ENCODE data around the gene ABCA3.

Gene ABCA3

DNA sequence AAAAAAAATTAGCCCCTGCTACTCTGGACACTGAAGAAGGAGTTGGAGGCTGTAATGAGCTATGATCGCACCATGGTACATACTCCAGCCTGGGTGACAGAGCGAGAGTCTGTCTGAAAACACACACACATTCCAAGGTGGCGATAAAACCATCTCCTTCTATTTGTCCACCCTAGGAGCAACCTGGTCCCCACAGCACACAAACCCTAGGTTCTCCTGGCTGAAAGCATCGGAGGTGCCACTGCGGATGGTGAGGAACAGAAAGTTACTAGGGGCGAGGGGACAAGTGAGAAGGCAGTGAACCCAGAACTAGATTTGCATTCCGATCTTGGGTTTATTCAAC lies 87.8 kb downstream of the ABCA3 start:
- no peak for DNase-seq
- peaks cover 3% of the 10 kb centered on the region; the same call in 1 of the 2 replicates for H3K4me1 ChIP-seq
- peaks cover 65% of the 10 kb centered on the region for H3K36me3 ChIP-seq
- TF ChIP-seq CTCF (IDR thresholded peaks at IDR 0.05; ENCODE audit: low read depth, low read length), result no peak
- H3K9me3 ChIP-seq, result no peaks in the 10 kb centered on the region
- no peaks in the 10 kb centered on the region for H3K27me3 ChIP-seq
- no peak overlapping the region for H3K4me3 ChIP-seq (ENCODE audit: low read depth, low read length)

GRCh38 chr16:2251296-2252111 lies 89.0 kb downstream of the ABCA3 start, which contains the start of gene ECI1:
Gene ECI1 (minus strand): TSS chr16:2251587. CDS start chr16:2251566, 21 bp downstream.
- Histone ChIP-seq H3K4me3 (ENCODE audit: low read depth, low read length) (peak within 1 kb of the TSS; percentile 72), H3K9me3 (no peaks in the 10 kb centered on the region), H3K4me1 (peaks cover 3% of the 10 kb centered on the region; the same call in 1 of the 2 replicates), H3K36me3 (peaks cover 62% of the 10 kb centered on the region), H3K27me3 (no peaks in the 10 kb centered on the region)
- TF ChIP-seq CTCF (IDR thresholded peaks at IDR 0.05; ENCODE audit: low read depth, low read length), result peak; percentile 60
- DNase-seq, result peak; percentile 99

DNA sequence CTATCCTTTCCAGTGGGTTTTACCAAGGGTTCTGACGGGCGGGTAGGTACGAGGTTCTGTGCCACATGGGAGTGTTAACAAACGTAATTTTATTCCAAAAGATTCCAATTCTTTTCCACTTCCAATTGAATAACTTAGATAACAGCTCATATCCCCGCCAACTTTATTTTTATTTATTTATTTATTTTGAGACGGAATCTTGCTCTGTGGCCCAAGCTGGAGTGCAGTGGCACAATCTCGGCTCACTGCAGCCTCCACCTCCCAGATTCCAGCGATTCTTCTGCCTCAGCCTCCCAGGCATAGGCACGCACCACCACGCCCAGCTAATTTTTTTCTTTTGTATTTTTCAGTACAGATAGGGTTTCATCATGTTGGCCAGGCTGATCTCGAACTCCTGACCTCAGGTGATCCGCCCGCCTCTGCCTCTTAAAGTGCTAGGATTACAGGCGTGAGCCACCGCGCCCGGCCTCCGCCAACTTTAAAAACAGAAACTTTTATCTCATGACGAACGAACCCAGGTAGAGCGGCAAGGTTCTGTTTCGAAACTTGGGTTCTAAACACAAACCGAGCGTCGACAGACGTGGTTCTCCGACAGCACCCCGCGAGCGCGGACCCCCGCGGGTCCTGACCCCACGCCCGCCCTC lies 89.8 kb downstream of the ABCA3 start:
- Histone ChIP-seq H3K36me3 (peaks cover 62% of the 10 kb centered on the region), H3K4me3 (ENCODE audit: low read depth, low read length) (peak overlapping the region; percentile 72), H3K4me1 (peaks cover 3% of the 10 kb centered on the region; the same call in 1 of the 2 replicates), H3K27me3 (no peaks in the 10 kb centered on the region), H3K9me3 (no peaks in the 10 kb centered on the region)
- no peak for DNase-seq
- no peak for TF ChIP-seq CTCF (IDR thresholded peaks at IDR 0.05; ENCODE audit: low read depth, low read length)

DNA sequence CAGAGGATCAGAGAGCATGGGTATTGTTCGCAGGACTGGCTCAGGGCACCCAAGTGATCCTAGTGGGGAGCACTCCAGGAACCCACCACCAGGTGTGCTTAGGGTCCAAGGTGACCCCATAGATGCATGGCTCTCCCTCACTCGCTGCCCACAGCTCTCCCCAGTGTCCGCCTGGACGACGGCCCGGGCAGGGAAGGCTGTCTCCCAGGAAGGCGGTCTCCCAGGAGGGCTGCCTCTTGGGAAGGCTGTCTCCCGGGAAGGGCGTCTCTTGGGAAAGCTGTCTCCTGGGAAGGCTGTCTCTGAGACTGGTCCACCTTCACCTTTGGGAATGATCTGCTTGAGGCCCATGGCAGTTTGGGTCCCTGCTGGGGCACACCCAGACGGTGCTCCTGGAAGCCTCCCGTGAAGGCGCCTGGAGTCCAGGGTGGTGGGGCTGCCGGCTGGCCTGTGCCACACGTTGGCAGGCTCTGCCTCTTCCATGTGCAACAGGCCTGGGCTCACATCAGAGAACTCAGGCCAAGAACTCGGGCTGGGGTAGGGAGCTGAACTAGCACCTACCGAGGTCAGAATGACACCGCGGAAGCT lies 94.1 kb downstream of the ABCA3 start:
- no peak for TF ChIP-seq CTCF (IDR thresholded peaks at IDR 0.05; ENCODE audit: low read depth, low read length)
- H3K36me3 ChIP-seq, result peaks cover 62% of the 10 kb centered on the region
- no peak for DNase-seq

GRCh38 chr16:2244926-2245795 lies 95.4 kb downstream of the ABCA3 start:
- Histone ChIP-seq H3K4me1 (no peaks in the 10 kb centered on the region), H3K9me3 (no peaks in the 10 kb centered on the region), H3K36me3 (peaks cover 62% of the 10 kb centered on the region), H3K4me3 (ENCODE audit: low read depth, low read length) (no peak overlapping the region), H3K27me3 (no peaks in the 10 kb centered on the region)
- no peak for DNase-seq
- no peak for TF ChIP-seq CTCF (IDR thresholded peaks at IDR 0.05; ENCODE audit: low read depth, low read length)

More for the DNA sequence above, 94.1 kb downstream of the ABCA3 start:
- Histone ChIP-seq H3K4me1 (no peaks in the 10 kb centered on the region), H3K27me3 (no peaks in the 10 kb centered on the region), H3K4me3 (ENCODE audit: low read depth, low read length) (no peak overlapping the region), H3K9me3 (no peaks in the 10 kb centered on the region)

All from BE2C (cell line).